22Rv1 (cell line): ENCODE data around the gene KIF26B.

ENCODE experiments used
- ZFX ChIP-seq: fragments of 450-650 bp; IDR thresholded peaks from 2 replicates; pipeline ENCODE4 v1.6.1; 2017; ENCODE audit warnings: antibody characterized with exemption, borderline replicate concordance
- TF ChIP-seq, protein P1 (sequence below): fragments of 450-650 bp; IDR thresholded peaks from 2 replicates; pipeline ENCODE4 v1.5.1; 2017; ENCODE audit warnings: mild to moderate bottlenecking

DNA sequence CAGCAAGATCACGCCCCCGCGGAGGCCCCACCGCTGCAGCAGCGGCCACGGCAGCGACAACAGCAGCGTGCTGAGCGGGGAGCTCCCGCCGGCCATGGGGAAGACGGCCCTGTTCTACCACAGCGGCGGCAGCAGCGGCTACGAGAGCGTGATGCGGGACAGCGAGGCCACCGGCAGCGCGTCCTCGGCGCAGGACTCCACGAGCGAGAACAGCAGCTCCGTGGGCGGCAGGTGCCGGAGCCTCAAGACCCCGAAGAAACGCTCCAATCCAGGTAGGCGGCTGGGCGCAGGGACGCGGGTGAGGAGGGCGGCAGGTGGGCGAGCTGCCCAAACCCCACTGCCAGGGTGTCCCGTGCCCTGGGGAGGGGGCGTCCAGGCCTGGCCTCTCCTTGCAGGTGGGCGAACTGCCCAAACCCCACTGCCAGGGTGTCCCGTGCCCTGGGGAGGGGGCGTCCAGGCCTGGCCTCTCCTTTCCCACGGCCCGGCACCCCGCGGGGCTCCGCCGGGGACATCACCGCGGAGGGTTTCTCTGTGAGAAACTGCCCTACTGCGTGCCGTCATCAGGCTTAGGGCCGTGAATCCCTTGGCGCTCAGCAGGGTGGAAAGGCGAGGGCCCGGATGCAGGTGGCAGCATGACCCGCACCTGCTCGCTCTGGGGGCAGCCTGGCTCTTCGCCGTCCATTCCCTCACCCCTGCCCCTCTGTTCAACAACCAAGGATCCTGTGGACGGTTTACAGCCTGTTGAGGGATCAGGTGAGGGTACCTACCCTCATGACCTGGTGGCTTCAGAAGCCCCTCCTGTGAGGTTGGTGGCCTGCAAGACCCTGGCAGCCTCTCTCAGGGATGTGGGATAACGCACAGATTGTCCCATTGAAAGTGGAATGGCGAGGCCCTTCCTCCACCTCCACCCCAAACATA lies 534.0 kb downstream of the KIF26B start:
- TF ChIP-seq, protein P1, sequence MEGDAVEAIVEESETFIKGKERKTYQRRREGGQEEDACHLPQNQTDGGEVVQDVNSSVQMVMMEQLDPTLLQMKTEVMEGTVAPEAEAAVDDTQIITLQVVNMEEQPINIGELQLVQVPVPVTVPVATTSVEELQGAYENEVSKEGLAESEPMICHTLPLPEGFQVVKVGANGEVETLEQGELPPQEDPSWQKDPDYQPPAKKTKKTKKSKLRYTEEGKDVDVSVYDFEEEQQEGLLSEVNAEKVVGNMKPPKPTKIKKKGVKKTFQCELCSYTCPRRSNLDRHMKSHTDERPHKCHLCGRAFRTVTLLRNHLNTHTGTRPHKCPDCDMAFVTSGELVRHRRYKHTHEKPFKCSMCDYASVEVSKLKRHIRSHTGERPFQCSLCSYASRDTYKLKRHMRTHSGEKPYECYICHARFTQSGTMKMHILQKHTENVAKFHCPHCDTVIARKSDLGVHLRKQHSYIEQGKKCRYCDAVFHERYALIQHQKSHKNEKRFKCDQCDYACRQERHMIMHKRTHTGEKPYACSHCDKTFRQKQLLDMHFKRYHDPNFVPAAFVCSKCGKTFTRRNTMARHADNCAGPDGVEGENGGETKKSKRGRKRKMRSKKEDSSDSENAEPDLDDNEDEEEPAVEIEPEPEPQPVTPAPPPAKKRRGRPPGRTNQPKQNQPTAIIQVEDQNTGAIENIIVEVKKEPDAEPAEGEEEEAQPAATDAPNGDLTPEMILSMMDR: no peak; the same call in 1 of the 2 replicates
- TF ChIP-seq ZFX: no peak
